ENCODE measurements around the gene OR5K2.

OR5K2 gene

DNA sequence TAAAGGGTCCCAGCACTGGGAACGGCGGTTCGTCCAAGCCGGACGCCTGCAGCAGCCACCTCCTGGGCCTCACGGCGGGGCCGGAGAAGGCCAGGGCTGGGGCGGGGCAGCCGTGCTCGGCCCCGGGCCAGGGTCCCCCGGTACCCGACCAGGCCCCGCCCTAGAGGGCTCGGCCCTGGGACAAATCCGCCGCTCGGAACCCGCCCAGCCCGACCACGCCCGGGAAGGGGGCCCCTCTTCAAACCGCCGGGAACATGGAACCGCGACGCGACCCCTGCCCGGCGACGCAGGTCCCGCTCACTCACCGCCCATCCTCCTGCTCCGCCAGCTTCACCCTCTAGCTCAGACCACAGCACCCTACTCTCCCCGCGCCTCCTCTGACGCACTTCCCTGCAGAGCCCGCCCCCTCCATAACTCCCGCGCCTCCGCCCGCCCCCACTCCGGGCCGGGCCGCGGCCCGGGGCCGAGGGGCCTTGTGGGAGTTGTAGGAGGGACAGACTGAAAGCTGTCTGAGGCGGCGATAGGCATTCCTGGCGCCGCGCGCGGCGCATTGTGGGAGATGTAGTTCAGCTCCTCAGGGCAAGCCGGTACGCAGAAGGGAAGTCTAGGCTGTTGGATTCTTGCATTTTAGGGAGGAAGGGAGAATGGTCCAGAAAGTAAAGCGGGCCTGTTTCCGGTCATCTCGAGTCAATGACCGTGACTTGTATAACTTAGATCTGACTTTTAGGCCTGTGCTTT lies 25.2 kb downstream of the OR5K2 start, which contains the start of gene CLDND1:
Gene CLDND1 (minus strand): TSS at position 359 of the 738 bp plus-strand sequence. CDS start 1,478 bp downstream, outside the sequence.
- DNase-seq (ENCODE audit: low read depth in 3 of 3): peak; percentile 89 to 93 (median 92)

DNA sequence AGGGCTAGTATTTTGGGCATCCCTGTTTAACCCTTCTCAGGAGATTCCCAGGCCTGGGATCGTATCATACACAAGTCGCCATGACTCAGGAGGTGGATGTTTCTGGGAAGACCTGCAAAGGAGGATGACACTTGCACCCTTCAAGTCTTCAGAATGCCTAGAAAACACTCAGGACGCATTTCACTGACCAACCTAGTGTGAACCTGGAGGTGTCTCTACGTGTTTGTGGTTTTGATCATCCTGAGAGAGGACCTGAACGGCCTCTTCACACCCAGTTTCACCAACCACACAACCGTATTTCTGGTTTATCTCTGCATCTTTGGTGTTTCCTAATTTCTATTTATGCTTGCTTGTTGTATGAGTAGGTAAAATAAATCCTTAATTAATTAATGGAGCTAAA lies 28.0 kb downstream of the OR5K2 start:
- no peak for DNase-seq (ENCODE audit: low read depth in 3 of 3)

DNA sequence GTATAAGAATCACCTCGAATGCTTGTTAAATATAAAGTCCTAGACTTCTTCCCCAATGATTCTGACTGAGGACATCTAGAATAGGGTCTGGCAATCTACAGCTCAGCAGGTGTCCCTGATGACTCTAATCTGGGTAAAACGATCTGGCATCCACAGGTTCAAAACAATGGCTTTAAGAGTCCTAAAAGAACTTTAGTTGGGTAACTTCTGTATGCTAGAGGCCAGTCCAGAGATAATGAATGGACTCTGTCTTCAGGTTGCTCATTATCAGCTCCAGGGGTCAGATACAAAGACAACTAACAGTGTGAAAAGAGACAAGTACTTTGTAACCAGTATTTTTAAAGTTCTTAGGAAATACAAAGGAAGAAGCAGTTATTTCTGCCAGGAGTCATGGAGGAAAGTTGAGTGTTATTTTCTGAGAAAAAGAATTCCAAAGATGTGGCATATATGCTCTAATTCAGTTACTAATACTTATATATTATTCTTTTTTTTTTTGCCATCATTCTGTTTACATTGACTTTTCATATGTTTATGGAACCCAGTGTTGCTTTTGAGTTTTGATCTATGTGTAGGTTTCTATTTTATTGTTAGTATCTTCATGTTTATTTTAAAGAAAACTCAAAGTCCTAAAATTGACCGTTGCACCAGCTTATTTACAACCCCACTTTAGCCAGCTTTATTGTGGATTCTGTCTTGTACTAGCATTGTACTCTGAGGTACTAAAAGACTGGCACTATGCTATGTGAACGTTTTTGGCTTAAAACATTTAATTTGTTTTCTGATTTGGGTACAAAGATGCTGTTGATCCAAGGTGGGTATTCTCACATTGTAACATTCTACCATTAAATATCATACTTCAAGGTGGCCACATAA lies 31.2 kb downstream of the OR5K2 start:
- DNase-seq (ENCODE audit: low read depth in 3 of 3): no peak

DNA sequence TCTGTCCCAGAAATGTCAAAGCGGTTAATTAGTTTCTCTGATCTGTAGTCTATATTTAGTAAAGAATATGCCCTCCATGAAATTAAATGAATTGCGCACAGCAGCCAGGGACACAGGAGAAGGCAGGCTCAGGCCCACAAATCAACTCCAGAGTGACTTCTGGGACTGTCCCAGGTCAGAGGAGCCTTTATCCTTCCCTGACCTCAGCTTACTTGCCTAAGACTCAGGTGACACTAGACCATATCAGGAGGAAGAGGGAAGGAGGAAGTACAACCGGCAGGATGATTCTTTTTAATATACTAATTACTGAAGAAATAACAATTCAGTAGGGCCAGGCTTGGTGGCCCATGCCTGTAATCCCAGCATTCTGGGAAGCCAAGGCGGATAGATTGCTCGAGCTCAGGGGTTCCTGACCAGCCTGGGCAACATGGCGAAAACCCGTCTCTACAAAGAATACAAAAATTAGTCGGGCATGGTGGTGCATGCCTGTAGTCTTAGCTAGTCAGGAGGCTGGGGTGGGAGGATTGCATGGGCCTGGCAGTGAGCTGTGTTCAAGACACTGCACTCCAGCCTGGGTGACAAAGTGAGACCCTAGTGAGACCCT lies 32.5 kb downstream of the OR5K2 start:
- no peak for DNase-seq (ENCODE audit: low read depth in 3 of 3)

DNA sequence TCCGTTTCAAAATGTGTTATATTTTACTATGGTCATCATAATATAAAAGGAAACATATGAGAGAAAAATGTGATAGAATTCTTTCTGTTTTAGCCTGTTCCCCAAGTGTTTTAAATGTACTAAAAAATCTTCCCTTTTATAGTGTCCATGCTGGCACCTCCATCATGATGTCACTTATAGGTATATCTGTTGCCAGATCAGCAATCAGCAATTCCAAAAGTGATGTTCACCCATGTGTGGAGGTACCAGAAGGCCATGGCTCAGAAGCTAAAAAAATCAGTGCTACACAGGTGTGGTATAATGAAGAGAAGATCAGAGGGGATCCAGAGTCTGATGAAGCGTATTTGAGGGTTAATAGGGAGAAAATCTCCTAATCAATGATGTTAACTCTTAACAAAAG lies 33.2 kb downstream of the OR5K2 start:
- DNase-seq (ENCODE audit: low read depth in 3 of 3): no peak

DNA sequence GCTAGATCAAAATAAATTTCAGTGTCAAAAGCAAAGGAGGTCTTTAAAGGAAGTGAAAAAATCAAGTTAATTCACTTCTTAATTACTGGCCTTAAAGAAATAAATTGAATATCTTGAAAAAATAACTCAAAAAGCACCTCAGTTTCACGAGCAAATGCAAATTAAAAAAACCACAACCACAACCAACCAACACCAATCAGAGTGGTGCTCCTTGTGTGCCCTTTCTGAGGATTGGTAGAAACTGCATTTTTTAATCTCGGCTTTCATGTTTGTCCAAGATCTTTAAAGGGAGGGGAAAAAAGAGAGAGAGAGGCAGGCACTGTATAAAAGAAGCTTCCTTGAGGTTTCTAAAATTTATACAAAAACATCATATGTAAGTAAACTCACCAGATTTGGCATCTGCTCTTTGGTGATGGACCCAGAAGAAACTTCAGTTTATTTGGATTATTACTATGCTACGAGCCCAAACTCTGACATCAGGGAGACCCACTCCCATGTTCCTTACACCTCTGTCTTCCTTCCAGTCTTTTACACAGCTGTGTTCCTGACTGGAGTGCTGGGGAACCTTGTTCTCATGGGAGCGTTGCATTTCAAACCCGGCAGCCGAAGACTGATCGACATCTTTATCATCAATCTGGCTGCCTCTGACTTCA lies 34.3 kb downstream of the OR5K2 start, which contains the start of gene GPR15:
Gene GPR15 (plus strand): TSS at position 357 of the 653 bp plus-strand sequence. CDS start 56 bp downstream, at position 413.
- no peak for DNase-seq (ENCODE audit: low read depth in 3 of 3)

DNA sequence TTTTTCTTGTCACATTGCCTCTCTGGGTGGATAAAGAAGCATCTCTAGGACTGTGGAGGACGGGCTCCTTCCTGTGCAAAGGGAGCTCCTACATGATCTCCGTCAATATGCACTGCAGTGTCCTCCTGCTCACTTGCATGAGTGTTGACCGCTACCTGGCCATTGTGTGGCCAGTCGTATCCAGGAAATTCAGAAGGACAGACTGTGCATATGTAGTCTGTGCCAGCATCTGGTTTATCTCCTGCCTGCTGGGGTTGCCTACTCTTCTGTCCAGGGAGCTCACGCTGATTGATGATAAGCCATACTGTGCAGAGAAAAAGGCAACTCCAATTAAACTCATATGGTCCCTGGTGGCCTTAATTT lies 34.8 kb downstream of the OR5K2 start:
- no peak for DNase-seq (ENCODE audit: low read depth in 3 of 3)

DNA sequence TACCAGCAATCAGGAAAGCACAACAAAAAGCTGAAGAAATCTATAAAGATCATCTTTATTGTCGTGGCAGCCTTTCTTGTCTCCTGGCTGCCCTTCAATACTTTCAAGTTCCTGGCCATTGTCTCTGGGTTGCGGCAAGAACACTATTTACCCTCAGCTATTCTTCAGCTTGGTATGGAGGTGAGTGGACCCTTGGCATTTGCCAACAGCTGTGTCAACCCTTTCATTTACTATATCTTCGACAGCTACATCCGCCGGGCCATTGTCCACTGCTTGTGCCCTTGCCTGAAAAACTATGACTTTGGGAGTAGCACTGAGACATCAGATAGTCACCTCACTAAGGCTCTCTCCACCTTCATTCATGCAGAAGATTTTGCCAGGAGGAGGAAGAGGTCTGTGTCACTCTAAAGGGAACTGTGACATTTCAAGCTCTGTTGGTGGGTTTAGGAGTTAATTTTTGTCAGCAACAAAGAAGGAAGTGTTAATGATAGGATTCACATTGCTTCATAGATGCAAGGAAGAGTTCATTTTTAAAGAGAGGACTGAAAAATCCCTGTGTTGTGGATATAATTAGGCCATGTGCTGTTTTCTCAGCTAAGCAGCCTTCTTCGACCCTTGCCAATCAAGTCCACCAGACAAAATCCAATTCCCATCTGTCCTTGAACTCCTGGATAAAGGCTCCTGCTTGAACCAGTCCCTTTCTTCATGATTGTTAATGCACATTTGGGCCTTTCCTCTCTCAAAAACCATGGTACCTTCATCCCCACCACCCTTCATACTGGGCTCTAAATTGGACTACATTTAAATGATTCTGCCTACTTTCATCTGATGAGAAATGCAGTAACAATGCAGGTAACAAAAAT lies 35.5 kb downstream of the OR5K2 start:
- DNase-seq (ENCODE audit: low read depth in 3 of 3): no peak

DNA sequence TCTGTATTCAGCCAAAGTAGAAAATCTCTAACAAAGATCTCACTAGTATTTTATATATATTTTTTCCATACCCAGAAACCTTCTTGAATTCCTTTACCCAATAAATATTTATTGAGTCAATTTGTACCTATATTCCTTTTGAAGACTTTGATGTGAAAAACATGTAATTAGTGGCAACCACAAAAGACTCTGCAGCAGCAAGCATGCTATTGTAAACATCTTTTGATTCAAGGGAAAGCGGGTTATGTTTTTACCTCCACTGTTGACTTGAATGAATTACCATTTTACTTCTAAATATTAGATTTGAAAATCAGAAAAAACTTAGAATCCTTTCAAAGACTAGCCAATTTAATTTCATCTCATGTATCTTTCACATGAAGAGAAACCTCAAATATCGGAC lies 36.7 kb downstream of the OR5K2 start:
- DNase-seq (ENCODE audit: low read depth in 3 of 3): no peak

DNA sequence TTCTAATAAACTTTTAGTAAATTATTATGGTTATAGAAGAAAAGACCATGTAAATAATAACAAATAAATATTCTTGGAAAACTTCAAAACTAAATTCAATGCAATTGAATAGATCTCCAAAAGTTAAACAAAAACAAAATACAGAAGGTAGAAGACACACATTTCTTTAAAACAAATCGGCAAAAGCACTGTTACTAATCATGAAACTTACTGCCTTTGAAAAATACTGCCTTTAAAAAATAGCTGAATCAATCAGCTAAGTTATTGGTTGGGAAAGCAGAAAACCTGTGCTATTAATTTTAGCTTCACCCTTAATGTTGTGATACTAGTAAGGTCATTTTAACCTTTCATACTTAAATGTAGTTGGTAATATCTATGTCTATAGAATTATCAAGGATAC lies 37.3 kb downstream of the OR5K2 start:
- DNase-seq (ENCODE audit: low read depth in 3 of 3): no peak

DNA sequence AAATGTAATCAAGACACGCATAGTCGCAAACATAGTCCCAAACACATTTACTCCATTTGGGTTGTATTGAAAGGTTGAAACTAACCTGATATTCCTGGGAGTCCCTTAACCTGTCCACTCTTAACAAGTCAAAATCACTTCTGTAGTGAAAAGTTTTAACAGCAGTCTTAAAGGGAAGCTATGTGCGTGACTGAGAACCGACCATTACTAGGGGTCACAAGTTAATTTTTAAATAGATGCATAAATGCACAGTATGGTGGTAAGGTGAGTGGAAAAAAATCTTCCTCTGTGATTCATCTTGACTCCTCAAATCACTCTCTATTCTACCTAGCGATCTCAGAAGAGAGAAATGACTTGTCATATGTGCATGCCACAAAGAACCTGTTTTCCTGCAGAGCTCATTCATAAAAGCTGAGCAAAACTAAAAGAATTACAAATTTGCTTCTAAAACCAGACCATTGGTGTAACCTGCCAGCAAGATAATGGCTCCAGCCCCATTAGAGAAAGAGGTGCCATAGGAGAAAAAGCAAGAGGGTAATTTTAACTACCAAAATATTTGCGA lies 39.1 kb downstream of the OR5K2 start:
- no peak for DNase-seq (ENCODE audit: low read depth in 3 of 3)

DNA sequence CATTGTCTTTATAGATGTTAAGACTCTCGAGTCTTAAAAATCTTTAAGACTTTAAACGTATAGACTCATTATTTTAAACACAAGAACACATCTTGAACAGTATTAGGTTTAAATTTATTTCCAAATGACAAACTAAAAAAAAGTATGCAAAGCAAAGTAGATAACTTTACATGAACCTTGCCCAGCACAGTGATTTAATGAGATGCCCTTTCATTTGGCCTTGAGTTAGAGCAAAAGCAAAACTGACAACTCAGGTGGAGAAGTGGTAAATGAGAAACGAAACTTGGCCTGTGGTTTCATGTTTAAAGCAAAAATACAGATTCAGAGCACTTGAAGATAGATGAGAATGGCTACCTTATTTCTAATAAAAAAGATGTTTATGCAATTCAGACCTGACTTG lies 42.9 kb downstream of the OR5K2 start:
- DNase-seq (ENCODE audit: low read depth in 3 of 3): no peak

DNA sequence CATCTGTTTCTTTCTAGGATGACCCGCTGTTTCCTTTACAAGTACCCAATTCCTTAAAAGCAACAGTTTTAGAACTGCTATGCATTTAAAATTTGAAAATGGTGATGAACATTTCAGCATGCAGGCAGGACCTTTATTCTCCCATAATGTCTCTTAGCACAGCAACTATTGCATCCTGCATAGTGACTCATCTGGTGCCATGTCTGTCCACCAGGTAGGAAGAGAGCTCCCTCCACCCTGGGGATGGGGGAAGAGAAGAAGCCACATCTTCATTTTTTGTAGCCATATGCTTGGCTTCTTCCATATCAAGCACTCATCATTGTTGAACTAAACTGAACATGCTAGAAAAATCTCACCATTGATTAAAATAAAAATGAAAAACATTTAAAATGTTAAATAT lies 44.2 kb downstream of the OR5K2 start:
- DNase-seq (ENCODE audit: low read depth in 3 of 3): no peak

DNA sequence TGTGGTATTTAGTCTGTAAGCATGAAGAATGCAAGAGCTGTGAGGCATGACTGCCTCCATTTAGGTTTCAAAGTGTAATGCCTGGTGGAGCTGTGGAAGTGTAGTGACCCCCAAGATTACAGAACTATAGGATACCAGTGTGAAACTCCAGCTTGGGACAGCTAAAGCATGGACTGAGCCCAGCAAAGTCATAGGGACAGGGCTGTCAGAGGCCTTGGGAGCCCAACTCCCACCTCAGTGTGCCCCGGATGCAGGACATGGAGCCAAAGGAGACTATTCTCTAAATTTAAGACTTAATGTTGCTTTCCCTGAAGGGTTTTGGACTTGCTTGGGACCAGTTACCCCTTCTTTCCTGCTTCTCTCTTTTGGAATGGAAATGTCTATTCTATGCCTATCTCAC lies 45.1 kb downstream of the OR5K2 start:
- DNase-seq (ENCODE audit: low read depth in 3 of 3): no peak

DNA sequence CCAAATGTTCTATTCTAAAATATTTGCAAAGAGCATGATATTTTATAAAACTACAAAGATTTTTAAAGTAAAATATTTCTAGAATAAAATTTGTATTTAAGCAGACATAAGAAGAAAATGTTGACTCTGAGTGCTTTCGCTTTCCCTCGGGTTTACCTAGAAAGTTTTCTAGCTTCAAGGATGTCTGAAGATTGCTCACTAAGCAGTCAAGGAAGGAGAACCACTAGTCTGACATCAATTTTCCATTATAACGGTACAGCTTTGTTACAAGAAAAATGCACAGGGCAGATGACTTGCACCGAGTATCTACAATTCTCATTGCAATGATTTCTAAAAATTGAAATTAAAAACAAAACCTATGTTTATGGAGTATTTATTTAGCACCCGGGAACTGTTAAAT lies 48.5 kb downstream of the OR5K2 start:
- no peak for DNase-seq (ENCODE audit: low read depth in 3 of 3)

All from stimulated activated CD4-positive, alpha-beta T cell treated with anti-CD3 and anti-CD28 coated beads, TNF-alpha, amount 100 ng/mL, for 48 hours (primary cell).